Activated CD4-positive, alpha-beta memory T cell treated with anti-CD3 and anti-CD28 coated beads for 36 hours (primary cell): ENCODE measurements around the gene NAA40. TPM values are rescaled to one million over a fixed set of nuclear protein-coding genes. Genes with fewer than 3 reads are reported as not detected.

Experiments used
- CTCF ChIA-PET: fragments of 350-600 bp; sonication (Branson Sonifier 250); formaldehyde crosslinking; loops from one replicate; lab custom pipeline; 2021; ENCODE audit warnings: antibody characterized with exemption, inconsistent platforms; lab: Charles Lee
- POLR2A ChIA-PET: fragments of 350-600 bp; sonication (Branson Sonifier 250); formaldehyde crosslinking; loops from one replicate; lab custom pipeline; 2021; ENCODE audit warnings: antibody characterized with exemption; lab: Charles Lee
- DNase-seq: peaks from one replicate; pipeline ENCODE4 v3.0.0-alpha.2; 2020
- H3K27ac Mint-ChIP-seq: one replicate; pipeline ENCODE4 v1.8.0; 2021; ENCODE audit warnings: mixed read lengths
- H3K27me3 Mint-ChIP-seq: one replicate; pipeline ENCODE4 v1.8.0; 2021; ENCODE audit warnings: mixed read lengths
- H3K36me3 Mint-ChIP-seq: one replicate; pipeline ENCODE4 v1.8.0; 2021; ENCODE audit warnings: mixed read lengths
- H3K4me1 Mint-ChIP-seq: one replicate; pipeline ENCODE4 v1.8.0; 2021; ENCODE audit warnings: low read depth, mixed read lengths
- H3K4me3 Mint-ChIP-seq: one replicate; pipeline ENCODE4 v1.8.0; 2021; ENCODE audit warnings: mild to moderate bottlenecking, mixed read lengths
- H3K9me3 Mint-ChIP-seq: one replicate; pipeline ENCODE4 v1.8.0; 2021; ENCODE audit warnings: mixed read lengths
- intact Hi-C: fragments of 100-400 bp; cut with micrococcal nuclease; formaldehyde crosslinking; loops from one replicate; pipeline ENCODE4 v1.15.1; 2023
- total RNA-seq, 2 experiments: library from RNA; stranded (reverse); gene quantifications; one replicate each; pipeline ENCODE4 v1.2.3, GENCODE V29; 2021

NAA40 gene
- total RNA-seq, 2 experiments from 2014 or later: 15.4 to 17.3 TPM

DNA sequence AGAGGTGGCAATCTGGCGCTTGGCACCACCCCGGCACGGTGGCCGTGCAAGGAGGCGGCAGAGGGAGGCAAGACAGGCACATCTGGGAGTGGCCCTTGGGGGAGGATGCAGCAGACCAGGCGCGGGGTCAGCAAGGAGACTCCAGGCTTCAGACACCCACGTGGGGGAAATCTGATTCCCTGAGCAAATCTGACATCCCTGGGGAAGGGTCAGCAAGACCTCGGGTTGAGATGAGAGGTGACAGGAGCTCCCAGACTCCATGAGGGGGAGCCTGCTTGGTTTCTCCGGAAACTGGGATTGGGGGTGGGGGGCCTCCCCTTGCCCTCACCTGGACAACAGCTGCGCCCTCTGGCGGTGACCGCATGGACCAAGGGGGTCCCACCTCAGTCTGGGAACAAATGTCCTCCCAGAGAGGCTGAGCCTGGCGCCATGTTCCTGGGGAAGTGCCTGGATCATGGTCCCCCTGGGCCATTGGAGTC, 17.8 kb upstream of the NAA40 start:
- Mint-ChIP-seq H3K27me3 (no peaks in the 10 kb centered on the region), H3K36me3 (no peaks in the 10 kb centered on the region), H3K27ac (no peak overlapping the region), H3K4me3 (no peak overlapping the region), H3K9me3 (no peaks in the 10 kb centered on the region), H3K4me1 (peaks cover 14% of the 10 kb centered on the region)
- peak; percentile 54 for DNase-seq
- intact Hi-C loops: loop anchor here (2.0 kb wide), 1 partner anchor 84 kb away; no protein-coding TSS in a partner anchor
- ChIA-PET CTCF (interaction anchor here (0.6 to 4.5 kb wide), 8 partner anchors 14 to 261 kb away, joined by 3 to 36 read pairs (median 4); partner anchors contain the start of gene MARK2), POLR2A (no interaction called here)

DNA sequence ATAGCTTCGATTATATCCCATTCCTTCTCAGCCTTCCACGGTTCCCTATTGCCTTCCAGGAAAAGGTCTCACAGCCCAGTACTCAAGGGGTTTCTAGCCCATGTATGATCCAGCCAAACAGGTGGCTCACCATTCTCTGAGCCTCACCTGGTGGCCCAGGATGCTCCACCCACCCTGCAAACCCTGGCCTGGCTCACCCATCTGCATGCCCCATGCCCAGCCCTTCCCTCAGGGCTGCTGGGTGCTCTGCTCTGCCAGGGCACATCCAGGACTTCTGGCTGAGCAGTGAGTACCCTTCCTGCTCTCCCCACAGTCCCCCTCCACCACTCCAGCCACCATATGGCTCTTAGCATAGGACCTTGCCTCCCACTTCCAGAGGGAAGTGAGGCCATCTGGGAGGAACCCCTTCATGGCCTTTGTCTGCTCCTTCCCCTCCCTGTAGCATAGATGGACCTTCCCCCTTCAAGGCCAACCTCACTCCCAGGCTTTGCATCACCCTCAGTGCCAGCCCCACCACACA, 16.1 kb upstream of the NAA40 start:
- H3K27me3 Mint-ChIP-seq: no peaks in the 10 kb centered on the region
- POLR2A ChIA-PET: no interaction called here
- DNase-seq: no peak
- H3K4me3 Mint-ChIP-seq: no peak overlapping the region
- H3K36me3 Mint-ChIP-seq: no peaks in the 10 kb centered on the region
- CTCF ChIA-PET: interaction anchor here (1.6 to 4.5 kb wide), 2 partner anchors 23 to 85 kb away, joined by 5 to 36 read pairs; partner anchors contain the start of gene MARK2
- H3K4me1 Mint-ChIP-seq: peaks cover 7% of the 10 kb centered on the region
- no peak overlapping the region for H3K27ac Mint-ChIP-seq
- intact Hi-C loops: no loop called here
- H3K9me3 Mint-ChIP-seq: no peaks in the 10 kb centered on the region

DNA sequence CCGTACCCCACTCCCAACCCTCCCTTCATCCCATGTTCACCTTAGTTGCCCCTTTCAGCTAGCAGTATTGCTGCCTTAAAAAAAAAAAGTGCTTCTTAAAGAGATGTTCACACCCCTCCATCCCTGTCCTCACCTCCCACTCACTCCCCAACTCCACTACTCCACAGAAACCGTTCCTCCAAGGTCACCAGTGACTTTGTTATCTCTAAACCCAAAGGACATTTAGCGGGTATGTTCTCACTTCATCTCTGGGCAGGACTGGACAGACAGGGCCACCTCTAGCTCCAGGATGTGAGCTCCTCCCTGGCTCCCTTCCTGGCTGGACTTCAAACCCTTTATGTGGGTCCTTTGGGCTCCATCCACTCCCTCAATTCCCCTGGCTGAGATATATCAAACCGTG, 15.5 kb upstream of the NAA40 start:
- ChIA-PET POLR2A (no interaction called here), CTCF (interaction anchor here (1.6 to 4.5 kb wide), 2 partner anchors 23 to 86 kb away, joined by 5 to 36 read pairs; partner anchors contain the start of gene MARK2)
- no peaks in the 10 kb centered on the region for H3K36me3 Mint-ChIP-seq
- H3K27me3 Mint-ChIP-seq: no peaks in the 10 kb centered on the region
- no peak overlapping the region for H3K4me3 Mint-ChIP-seq
- peaks cover 7% of the 10 kb centered on the region for H3K4me1 Mint-ChIP-seq
- no peak for DNase-seq
- intact Hi-C loops: no loop called here
- H3K27ac Mint-ChIP-seq: no peak overlapping the region
- no peaks in the 10 kb centered on the region for H3K9me3 Mint-ChIP-seq

DNA sequence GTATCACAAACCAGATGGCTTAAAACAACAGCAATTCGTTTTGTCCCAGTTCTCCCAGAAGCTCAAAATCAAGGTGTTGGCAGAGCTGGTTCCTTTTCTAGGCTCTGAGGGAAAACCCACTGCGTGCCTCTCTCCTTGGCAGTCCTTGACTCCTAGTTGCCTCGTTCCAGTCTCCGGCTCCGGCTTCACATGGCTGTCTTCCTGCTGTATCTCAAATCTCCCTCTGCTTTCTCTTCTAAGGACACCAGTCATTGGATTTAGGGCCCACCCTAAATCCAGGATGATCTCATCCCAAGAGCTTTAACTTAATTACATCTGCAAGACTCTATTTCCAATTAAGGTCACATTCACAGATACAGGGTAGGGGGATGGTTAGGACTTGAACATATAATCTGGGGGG, 9.2 kb upstream of the NAA40 start:
- H3K9me3 Mint-ChIP-seq: no peaks in the 10 kb centered on the region
- no peaks in the 10 kb centered on the region for H3K36me3 Mint-ChIP-seq
- POLR2A ChIA-PET: no interaction called here
- H3K27me3 Mint-ChIP-seq: no peaks in the 10 kb centered on the region
- H3K27ac Mint-ChIP-seq: no peak overlapping the region
- intact Hi-C loops: no loop called here
- no peaks in the 10 kb centered on the region for H3K4me1 Mint-ChIP-seq
- CTCF ChIA-PET: interaction anchor here (1.1 to 1.5 kb wide), 2 partner anchors 16 to 92 kb away, joined by 3 to 6 read pairs; no protein-coding TSS in a partner anchor
- H3K4me3 Mint-ChIP-seq: no peak overlapping the region
- no peak for DNase-seq

- no peaks in the 10 kb centered on the region for H3K4me1 Mint-ChIP-seq
- DNase-seq: no peak
- intact Hi-C loops: no loop called here
- H3K27me3 Mint-ChIP-seq: no peaks in the 10 kb centered on the region
- no peaks in the 10 kb centered on the region for H3K9me3 Mint-ChIP-seq
- CTCF ChIA-PET: interaction anchor here (1.1 kb wide), 2 partner anchors 15 to 93 kb away, joined by 3 read pairs; no protein-coding TSS in a partner anchor
- POLR2A ChIA-PET: no interaction called here
- H3K4me3 Mint-ChIP-seq: no peak overlapping the region
- no peak overlapping the region for H3K27ac Mint-ChIP-seq
- H3K36me3 Mint-ChIP-seq: no peaks in the 10 kb centered on the region
Observed at GRCh38 chr11:63931045-63931444, 7.8 kb upstream of the NAA40 start.

DNA sequence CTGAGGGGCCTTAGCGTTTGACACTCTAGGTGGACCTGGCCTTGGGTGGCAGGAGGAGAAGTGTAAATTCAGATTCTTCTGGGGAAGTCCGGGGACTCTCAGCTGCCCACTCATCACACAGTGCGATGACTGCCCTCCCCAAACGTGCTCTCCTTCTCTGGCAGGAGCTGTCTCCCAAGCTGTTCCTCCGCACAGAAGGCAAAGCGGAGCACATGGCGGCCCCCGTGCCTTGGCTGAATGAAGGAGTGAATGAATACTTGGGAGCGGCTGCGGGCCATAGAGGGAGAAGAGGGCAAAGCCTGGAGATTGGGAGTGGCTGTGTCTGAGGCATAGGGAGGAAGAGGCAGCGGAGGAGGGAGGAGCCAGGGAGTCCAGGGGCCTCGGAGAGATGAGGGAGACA, 6.9 kb upstream of the NAA40 start:
- Mint-ChIP-seq H3K4me1 (no peaks in the 10 kb centered on the region), H3K9me3 (no peaks in the 10 kb centered on the region), H3K4me3 (no peak overlapping the region), H3K36me3 (no peaks in the 10 kb centered on the region), H3K27ac (no peak overlapping the region), H3K27me3 (no peaks in the 10 kb centered on the region)
- DNase-seq: no peak
- ChIA-PET CTCF (interaction anchor here (1.1 kb wide), 1 partner anchor 14 kb away, joined by 3 read pairs; no protein-coding TSS in a partner anchor), POLR2A (no interaction called here)
- intact Hi-C loops: no loop called here

GRCh38 chr11:63933459-63933858, 5.3 kb upstream of the NAA40 start:
- Mint-ChIP-seq H3K36me3 (no peaks in the 10 kb centered on the region), H3K9me3 (no peaks in the 10 kb centered on the region), H3K27ac (no peak overlapping the region), H3K27me3 (no peaks in the 10 kb centered on the region), H3K4me1 (peaks cover 9% of the 10 kb centered on the region), H3K4me3 (no peak overlapping the region)
- DNase-seq: no peak
- POLR2A ChIA-PET: no interaction called here
- intact Hi-C loops: no loop called here
- CTCF ChIA-PET: no interaction called here

- intact Hi-C loops: loop anchor here (1.0 to 2.0 kb wide), 2 partner anchors 19 to 36 kb away; partner anchors contain the start of gene COX8A
- POLR2A ChIA-PET: interaction anchor here (0.7 to 1.5 kb wide), 2 partner anchors 47 to 99 kb away, joined by 3 read pairs; partner anchors contain the start of gene MARK2
- Mint-ChIP-seq H3K27me3 (no peaks in the 10 kb centered on the region), H3K4me3 (peak overlapping the region; percentile 79), H3K27ac (peak overlapping the region; percentile 54), H3K4me1 (peaks cover 23% of the 10 kb centered on the region), H3K36me3 (no peaks in the 10 kb centered on the region), H3K9me3 (no peaks in the 10 kb centered on the region)
- peak; percentile 46 for DNase-seq
- CTCF ChIA-PET: interaction anchor here (0.6 to 2.2 kb wide), 3 partner anchors 37 to 100 kb away, joined by 3 to 15 read pairs (median 4); partner anchors contain the start of genes COX8A and MARK2
Observed at GRCh38 chr11:63937713-63938478, 906 bp upstream of the NAA40 start.

- ChIA-PET POLR2A (interaction anchor here (1.5 kb wide), 1 partner anchor 101 kb away, joined by 3 read pairs; the partner anchor contains the start of gene MARK2), CTCF (interaction anchor here (2.2 kb wide), 1 partner anchor 102 kb away, joined by 15 read pairs; the partner anchor contains the start of gene MARK2)
- intact Hi-C loops: loop anchor here (1.0 to 2.0 kb wide), 2 partner anchors 21 to 101 kb away; no protein-coding TSS in a partner anchor
- Mint-ChIP-seq H3K9me3 (no peaks in the 10 kb centered on the region), H3K27me3 (no peaks in the 10 kb centered on the region), H3K27ac (peak overlapping the region; percentile 43), H3K36me3 (no peaks in the 10 kb centered on the region), H3K4me1 (peaks cover 23% of the 10 kb centered on the region), H3K4me3 (peak overlapping the region; percentile 85)
- no peak for DNase-seq
Observed at GRCh38 chr11:63939397-63939891, 642 bp downstream of the NAA40 start.

GRCh38 chr11:63940786-63941185, 2.0 kb downstream of the NAA40 start:
- Mint-ChIP-seq H3K4me1 (peaks cover 23% of the 10 kb centered on the region), H3K27me3 (no peaks in the 10 kb centered on the region), H3K27ac (no peak overlapping the region), H3K4me3 (peak overlapping the region; percentile 40), H3K9me3 (no peaks in the 10 kb centered on the region), H3K36me3 (no peaks in the 10 kb centered on the region)
- DNase-seq: no peak
- CTCF ChIA-PET: no interaction called here
- intact Hi-C loops: no loop called here
- POLR2A ChIA-PET: no interaction called here

DNA sequence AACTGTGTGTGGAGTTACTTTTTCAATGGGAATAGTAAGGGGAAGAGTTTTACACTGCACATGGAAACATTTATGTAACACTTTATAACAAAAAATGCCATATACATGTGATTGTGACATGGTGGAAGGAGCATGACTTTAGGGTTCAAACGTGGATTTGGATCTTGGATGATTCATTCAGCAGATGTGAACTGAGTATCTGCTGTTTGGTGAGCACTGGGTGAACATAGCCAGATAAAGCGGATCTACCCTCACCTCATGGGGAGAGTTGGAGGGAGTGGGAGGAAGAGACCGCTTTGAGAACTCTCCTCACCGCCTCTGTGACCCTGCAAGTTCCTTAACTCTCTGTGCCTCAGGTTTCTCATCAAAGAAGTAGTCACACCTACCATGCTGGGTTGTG, 3.1 kb downstream of the NAA40 start:
- intact Hi-C loops: no loop called here
- no peaks in the 10 kb centered on the region for H3K9me3 Mint-ChIP-seq

More for the DNA sequence above, 3.1 kb downstream of the NAA40 start:
- H3K36me3 Mint-ChIP-seq: peaks cover 3% of the 10 kb centered on the region
- no peaks in the 10 kb centered on the region for H3K27me3 Mint-ChIP-seq
- no peak for DNase-seq
- ChIA-PET CTCF (interaction anchor here (1.3 to 10.8 kb wide), 2 partner anchors 10 to 104 kb away, joined by 4 to 197 read pairs; partner anchors contain the start of gene MARK2), POLR2A (no interaction called here)
- no peak overlapping the region for H3K27ac Mint-ChIP-seq
- H3K4me1 Mint-ChIP-seq: peaks cover 23% of the 10 kb centered on the region
- H3K4me3 Mint-ChIP-seq: no peak overlapping the region
